ENCODE data around the gene FPR2. TPM values are rescaled to one million over a fixed set of nuclear protein-coding genes. Genes with fewer than 3 reads are reported as not detected.
"Not testable (repeated sequence)": the region's sequence is repeated elsewhere in the genome, so short reads cannot be mapped to it uniquely, and the experiment has no call there.

Gene FPR2
- total RNA-seq, 2 donors from 2014 or later, result 0.97 TPM; not detected in 1

DNA sequence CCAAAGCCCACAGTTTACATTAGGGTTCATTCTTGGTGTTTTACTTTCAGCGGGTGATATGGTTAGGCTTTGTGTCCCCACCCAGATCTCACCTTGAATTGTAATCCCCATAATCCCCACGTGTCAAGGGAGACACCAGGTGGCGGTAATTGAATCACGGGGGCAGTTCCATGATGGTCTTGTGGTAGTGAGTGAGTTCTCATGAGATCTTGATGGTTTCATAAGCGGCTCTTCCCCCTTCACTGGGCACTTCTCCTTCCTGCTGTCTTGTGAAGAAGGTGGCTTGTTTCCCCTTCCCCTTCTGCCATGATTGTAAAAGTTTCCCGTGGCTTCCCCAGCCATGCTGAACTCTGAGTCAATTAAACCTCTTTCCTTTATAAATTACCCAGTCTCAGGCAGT lies 12.0 kb downstream of the FPR2 start:
- Histone ChIP-seq H3K9me3 (no peaks in the 10 kb centered on the region), H3K27me3 (replicated peaks; ENCODE audit: insufficient read depth) (no peaks in the 10 kb centered on the region), H3K4me3 (no peak overlapping the region), H3K36me3 (no peaks in the 10 kb centered on the region), H3K4me1 (replicated peaks) (no peaks in the 10 kb centered on the region), H3K27ac (no peak overlapping the region)
- WGBS, result 56% methylated on average over 6 of the region's 6 CpGs
- no peak for DNase-seq (ENCODE audit: low spot score)
- intact Hi-C loops (cut with DNase I), result loop anchor here (10.0 kb wide), 2 partner anchors 108 to 298 kb away; partner anchors contain the start of gene CEACAM18
- no peak for TF ChIP-seq POLR2AphosphoS5 (IDR thresholded peaks at IDR 0.05)
- TF ChIP-seq POLR2A (IDR thresholded peaks at IDR 0.05), result no peak
- TF ChIP-seq, protein P1, sequence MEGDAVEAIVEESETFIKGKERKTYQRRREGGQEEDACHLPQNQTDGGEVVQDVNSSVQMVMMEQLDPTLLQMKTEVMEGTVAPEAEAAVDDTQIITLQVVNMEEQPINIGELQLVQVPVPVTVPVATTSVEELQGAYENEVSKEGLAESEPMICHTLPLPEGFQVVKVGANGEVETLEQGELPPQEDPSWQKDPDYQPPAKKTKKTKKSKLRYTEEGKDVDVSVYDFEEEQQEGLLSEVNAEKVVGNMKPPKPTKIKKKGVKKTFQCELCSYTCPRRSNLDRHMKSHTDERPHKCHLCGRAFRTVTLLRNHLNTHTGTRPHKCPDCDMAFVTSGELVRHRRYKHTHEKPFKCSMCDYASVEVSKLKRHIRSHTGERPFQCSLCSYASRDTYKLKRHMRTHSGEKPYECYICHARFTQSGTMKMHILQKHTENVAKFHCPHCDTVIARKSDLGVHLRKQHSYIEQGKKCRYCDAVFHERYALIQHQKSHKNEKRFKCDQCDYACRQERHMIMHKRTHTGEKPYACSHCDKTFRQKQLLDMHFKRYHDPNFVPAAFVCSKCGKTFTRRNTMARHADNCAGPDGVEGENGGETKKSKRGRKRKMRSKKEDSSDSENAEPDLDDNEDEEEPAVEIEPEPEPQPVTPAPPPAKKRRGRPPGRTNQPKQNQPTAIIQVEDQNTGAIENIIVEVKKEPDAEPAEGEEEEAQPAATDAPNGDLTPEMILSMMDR (IDR thresholded peaks at IDR 0.05), result no peak

- H3K4me3 ChIP-seq; H3K27ac ChIP-seq; H3K9me3 ChIP-seq; DNase-seq (ENCODE audit: low spot score); H3K27me3 ChIP-seq (replicated peaks; ENCODE audit: insufficient read depth); H3K36me3 ChIP-seq; H3K4me1 ChIP-seq (replicated peaks): not testable (repeated sequence)
- intact Hi-C loops (cut with DNase I), result loop anchor here (10.0 kb wide), 2 partner anchors 112 to 302 kb away; partner anchors contain the start of gene CEACAM18
- WGBS, result 97% methylated on average over 1 of the region's 1 CpG
These were observed 15.6 kb downstream of the FPR2 start for GRCh38 chr19:51776561-51776960.

DNA sequence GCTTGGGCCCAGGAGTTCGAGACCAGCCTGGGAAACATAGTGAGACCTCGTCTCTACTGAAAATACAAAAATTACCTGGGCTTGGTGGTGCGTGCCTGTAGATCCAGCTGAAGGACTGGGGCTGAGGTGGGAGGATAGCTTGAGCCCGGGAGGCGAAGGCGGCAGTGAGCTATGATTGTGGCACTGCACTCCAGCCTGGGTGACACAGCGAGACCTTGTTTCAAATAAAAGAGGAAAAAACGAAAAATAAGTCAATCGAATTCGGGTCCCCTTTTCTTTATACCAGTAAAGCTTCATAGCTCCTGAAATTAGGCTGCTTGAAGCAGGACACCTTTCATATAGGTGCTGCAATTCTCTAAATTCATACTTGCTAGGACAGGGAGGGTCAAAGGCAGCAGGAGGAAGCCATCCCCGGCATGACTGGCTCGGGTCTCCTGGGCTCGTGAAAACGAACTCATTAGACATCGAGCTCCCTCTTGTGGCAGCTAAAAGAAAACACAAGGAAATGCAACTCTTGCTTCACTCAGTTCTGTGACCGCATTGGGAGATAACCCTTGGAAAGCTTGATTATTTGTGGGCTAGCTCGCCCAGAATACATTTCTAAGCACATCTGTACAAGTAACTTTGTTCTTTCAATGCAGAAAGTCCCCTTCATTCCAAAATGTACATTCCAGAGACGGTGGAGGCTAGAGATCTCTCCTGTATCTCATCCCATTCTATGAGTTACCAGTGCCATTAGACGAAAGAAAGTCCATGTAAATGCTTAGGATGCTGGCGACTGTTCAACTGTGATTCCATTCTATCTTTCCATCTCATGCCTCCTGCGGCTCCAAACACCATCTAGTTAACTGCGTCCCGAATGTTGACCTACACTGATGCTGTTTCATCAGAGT lies 16.8 kb downstream of the FPR2 start:
- peak; percentile 62 for DNase-seq (ENCODE audit: low spot score)
- 27% methylated on average over 23 of the region's 23 CpGs for WGBS
- intact Hi-C loops (cut with DNase I), result loop anchor here (10.0 kb wide), 2 partner anchors 113 to 303 kb away; partner anchors contain the start of gene CEACAM18

GRCh38 chr19:51779181-51779580 lies 18.2 kb downstream of the FPR2 start:
- no peak overlapping the region for H3K27ac ChIP-seq
- H3K4me1 ChIP-seq (replicated peaks), result no peaks in the 10 kb centered on the region
- H3K9me3 ChIP-seq, result no peaks in the 10 kb centered on the region
- TF ChIP-seq POLR2AphosphoS5 (IDR thresholded peaks at IDR 0.05), result no peak
- TF ChIP-seq, protein P1 (IDR thresholded peaks at IDR 0.05), result no peak
- no peak for TF ChIP-seq POLR2A (IDR thresholded peaks at IDR 0.05)
- DNase-seq (ENCODE audit: low spot score), result no peak
- intact Hi-C loops (cut with DNase I), result loop anchor here (10.0 kb wide), 2 partner anchors 114 to 304 kb away; partner anchors contain the start of gene CEACAM18
- no peak overlapping the region for H3K4me3 ChIP-seq
- 59% methylated on average over 1 of the region's 1 CpG for whole genome bisulfite sequencing
- H3K36me3 ChIP-seq, result no peaks in the 10 kb centered on the region
- H3K27me3 ChIP-seq (replicated peaks; ENCODE audit: insufficient read depth), result no peaks in the 10 kb centered on the region

More for the DNA sequence above, 16.8 kb downstream of the FPR2 start:
- no peaks in the 10 kb centered on the region for H3K27me3 ChIP-seq (replicated peaks; ENCODE audit: insufficient read depth)
- no peak overlapping the region for H3K4me3 ChIP-seq
- TF ChIP-seq POLR2AphosphoS5 (IDR thresholded peaks at IDR 0.05) (peak; percentile 42), POLR2A (IDR thresholded peaks at IDR 0.05) (no peak)
- TF ChIP-seq, protein P1 (IDR thresholded peaks at IDR 0.05), result peak; percentile 33 to 75 (median 63)
- no peak overlapping the region for H3K27ac ChIP-seq
- H3K36me3 ChIP-seq, result no peaks in the 10 kb centered on the region
- no peaks in the 10 kb centered on the region for H3K4me1 ChIP-seq (replicated peaks)
- no peaks in the 10 kb centered on the region for H3K9me3 ChIP-seq

GRCh38 chr19:51779703-51780102 lies 18.7 kb downstream of the FPR2 start:
- no peak for DNase-seq (ENCODE audit: low spot score)
- Histone ChIP-seq H3K9me3 (no peaks in the 10 kb centered on the region), H3K4me1 (replicated peaks) (no peaks in the 10 kb centered on the region), H3K36me3 (no peaks in the 10 kb centered on the region), H3K27ac (no peak overlapping the region), H3K4me3 (no peak overlapping the region), H3K27me3 (replicated peaks; ENCODE audit: insufficient read depth) (no peaks in the 10 kb centered on the region)
- intact Hi-C loops (cut with DNase I), result loop anchor here (10.0 kb wide), 2 partner anchors 115 to 305 kb away; partner anchors contain the start of gene CEACAM18
- TF ChIP-seq POLR2A (IDR thresholded peaks at IDR 0.05) (no peak), POLR2AphosphoS5 (IDR thresholded peaks at IDR 0.05) (no peak)
- TF ChIP-seq, protein P1 (IDR thresholded peaks at IDR 0.05), result no peak
- 39% methylated on average over 2 of the region's 2 CpGs for WGBS
